GM11168 (cell line): ENCODE measurements around the gene EPM2A.
"Not testable (repeated sequence)": the region's sequence is repeated elsewhere in the genome, so short reads cannot be mapped to it uniquely, and the experiment has no call there.

Experiments
- in situ Hi-C: fragments of 300-500 bp; cut with MboI; formaldehyde crosslinking; loops from one replicate; pipeline ENCODE4 v1.12.0; 2022; ENCODE audit warnings: low sequenced_read_pairs; ENCODE audit not compliant: unreplicated experiment

Gene EPM2A

GRCh38 chr6:145733207-145733606, 2.1 kb downstream of the EPM2A start:
- in situ Hi-C loops = no loop called here

- in situ Hi-C loops = no loop called here
These were observed 3.9 kb downstream of the EPM2A start for GRCh38 chr6:145731447-145731846.

GRCh38 chr6:145729887-145730286, 5.4 kb downstream of the EPM2A start:
- in situ Hi-C loops = no loop called here

GRCh38 chr6:145728444-145729385, 6.6 kb downstream of the EPM2A start:
- in situ Hi-C loops = no loop called here

- in situ Hi-C loops = no loop called here
These were observed 7.4 kb downstream of the EPM2A start for GRCh38 chr6:145727817-145728388.

GRCh38 chr6:145725570-145725969, 9.8 kb downstream of the EPM2A start:
- in situ Hi-C loops = no loop called here

- in situ Hi-C loops = no loop called here
These were observed 11.7 kb downstream of the EPM2A start for GRCh38 chr6:145723646-145724045.

GRCh38 chr6:145722190-145722589, 13.1 kb downstream of the EPM2A start:
- in situ Hi-C loops = no loop called here

- in situ Hi-C loops = no loop called here
These were observed 14.2 kb downstream of the EPM2A start for GRCh38 chr6:145721144-145721543.

- in situ Hi-C loops = no loop called here
These were observed 19.9 kb downstream of the EPM2A start for GRCh38 chr6:145715426-145715825.

- in situ Hi-C loops = no loop called here
These were observed 20.6 kb downstream of the EPM2A start for GRCh38 chr6:145714731-145715130.

- in situ Hi-C loops = no loop called here
These were observed 21.5 kb downstream of the EPM2A start for GRCh38 chr6:145713773-145714172.

- in situ Hi-C loops = no loop called here
These were observed 23.9 kb downstream of the EPM2A start for GRCh38 chr6:145711372-145711771.

- in situ Hi-C loops = no loop called here
These were observed 27.9 kb downstream of the EPM2A start for GRCh38 chr6:145707397-145707796.

GRCh38 chr6:145705561-145705960, 29.8 kb downstream of the EPM2A start:
- in situ Hi-C loops = no loop called here

- in situ Hi-C loops = no loop called here
These were observed 31.1 kb downstream of the EPM2A start for GRCh38 chr6:145704143-145704781.

- in situ Hi-C loops = no loop called here
These were observed 35.9 kb downstream of the EPM2A start for GRCh38 chr6:145699462-145699861.

GRCh38 chr6:145697401-145697800, 37.9 kb downstream of the EPM2A start:
- in situ Hi-C loops = not testable (repeated sequence)

- in situ Hi-C loops = no loop called here
These were observed 41.1 kb downstream of the EPM2A start for GRCh38 chr6:145694083-145694737.

GRCh38 chr6:145690969-145691368, 44.4 kb downstream of the EPM2A start:
- in situ Hi-C loops = no loop called here

GRCh38 chr6:145689529-145689928, 45.8 kb downstream of the EPM2A start:
- in situ Hi-C loops = no loop called here
